Renal cortex interstitium (tissue), 15 donors: Measurements from ENCODE around the gene ELOVL5. TPM values are rescaled to one million over a fixed set of nuclear protein-coding genes. Genes with fewer than 3 reads are reported as not detected.
A peak's percentile ranks its signal among the peaks of the same experiment; 100 is the strongest.
"Not testable (repeated sequence)": the region's sequence is repeated elsewhere in the genome, so short reads cannot be mapped to it uniquely, and the experiment has no call there.

Source experiments
- DNase-seq, 11 donors: peaks; one replicate each; pipeline ENCODE4 v3.0.0-alpha.2; 2013; ENCODE audit warnings: low read depth in 9 of 11, low spot score in 4 of 11; ENCODE audit errors: extremely low read depth in 1 of 11
- long read RNA-seq, 16 experiments: transcript quantifications; one replicate each; lab custom pipeline, GENCODE V29; 2026
- polyA plus RNA-seq, 3 donors: library from polyadenylated mRNA; unstranded; fragments of 120-200 nt; gene quantifications; one replicate each; pipeline ENCODE4 v1.2.1, GENCODE V29; 2013; ENCODE audit not compliant: insufficient read length in 3 of 3

ELOVL5 gene, protein sequence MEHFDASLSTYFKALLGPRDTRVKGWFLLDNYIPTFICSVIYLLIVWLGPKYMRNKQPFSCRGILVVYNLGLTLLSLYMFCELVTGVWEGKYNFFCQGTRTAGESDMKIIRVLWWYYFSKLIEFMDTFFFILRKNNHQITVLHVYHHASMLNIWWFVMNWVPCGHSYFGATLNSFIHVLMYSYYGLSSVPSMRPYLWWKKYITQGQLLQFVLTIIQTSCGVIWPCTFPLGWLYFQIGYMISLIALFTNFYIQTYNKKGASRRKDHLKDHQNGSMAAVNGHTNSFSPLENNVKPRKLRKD
- 10 to 100 TPM; 76.5 to 90.7 (median 77.9) TPM for polyA plus RNA-seq
- long read RNA-seq, donor 1, transcript ELOVL5-201 (8 exons, 2,827 nt), result major isoform, 5 of 7 reads
- long read RNA-seq, donor 1, partial matches to known transcripts, result 0 of 7 reads
- long read RNA-seq, donor 1, other reads (novel, unspliced or antisense), result 0 of 7 reads
- long read RNA-seq, donor 2, transcript ELOVL5-201 (8 exons, 2,827 nt), result major isoform, 10 of 10 reads
- long read RNA-seq, donor 2, partial matches to known transcripts, result 0 of 10 reads
- long read RNA-seq, donor 2, other reads (novel, unspliced or antisense), result 0 of 10 reads
- long read RNA-seq, donor 3, transcript ELOVL5-201 (8 exons, 2,827 nt), result major isoform, 21 of 24 reads
- long read RNA-seq, donor 3, partial matches to known transcripts, result 0 of 24 reads
- long read RNA-seq, donor 3, other reads (novel, unspliced or antisense), result 0 of 24 reads
- long read RNA-seq, donor 4, transcript ELOVL5-201 (8 exons, 2,827 nt), result major isoform, 16 of 17 reads
- long read RNA-seq, donor 4, partial matches to known transcripts, result 0 of 17 reads
- long read RNA-seq, donor 4, other reads (novel, unspliced or antisense), result 0 of 17 reads
- long read RNA-seq, donor 5, result 0 reads
- long read RNA-seq, donor 6, transcript ELOVL5-201 (8 exons, 2,827 nt), result major isoform, 20 of 22 reads
- long read RNA-seq, donor 6, partial matches to known transcripts, result 0 of 22 reads
- long read RNA-seq, donor 6, other reads (novel, unspliced or antisense), result 0 of 22 reads
- long read RNA-seq, donor 7, transcript ELOVL5-201 (8 exons, 2,827 nt), result major isoform, 22 of 24 reads
- long read RNA-seq, donor 7, partial matches to known transcripts, result 0 of 24 reads
- long read RNA-seq, donor 7, other reads (novel, unspliced or antisense), result 0 of 24 reads
- long read RNA-seq, donor 8, result 0 reads
- long read RNA-seq, donor 9, transcript ELOVL5-201 (8 exons, 2,827 nt), result major isoform, 22 of 25 reads
- long read RNA-seq, donor 9, partial matches to known transcripts, result 0 of 25 reads
- long read RNA-seq, donor 9, other reads (novel, unspliced or antisense), result 0 of 25 reads
- long read RNA-seq, donor 10, transcript ELOVL5-201 (8 exons, 2,827 nt), result major isoform, 15 of 21 reads
- long read RNA-seq, donor 10, partial matches to known transcripts, result 5 of 21 reads
- long read RNA-seq, donor 10, other reads (novel, unspliced or antisense), result 0 of 21 reads
- long read RNA-seq, donor 11, transcript ELOVL5-201 (8 exons, 2,827 nt), result major isoform, 8 of 10 reads
- long read RNA-seq, donor 11, partial matches to known transcripts, result 0 of 10 reads
- long read RNA-seq, donor 11, other reads (novel, unspliced or antisense), result 0 of 10 reads
- long read RNA-seq, donor 12, transcript ELOVL5-201 (8 exons, 2,827 nt), result major isoform, 8 of 9 reads
- long read RNA-seq, donor 12, partial matches to known transcripts, result 0 of 9 reads
- long read RNA-seq, donor 12, other reads (novel, unspliced or antisense), result 0 of 9 reads
- long read RNA-seq, donor 13, result 0 reads
- long read RNA-seq, donor 14, transcript ELOVL5-201 (8 exons, 2,827 nt), result major isoform, 17 of 18 reads
- long read RNA-seq, donor 14, partial matches to known transcripts, result 0 of 18 reads
- long read RNA-seq, donor 14, other reads (novel, unspliced or antisense), result 0 of 18 reads
- long read RNA-seq, donor 15, transcript ELOVL5-201 (8 exons, 2,827 nt), result major isoform, 10 of 19 reads
- long read RNA-seq, donor 15, partial matches to known transcripts, result 8 of 19 reads
- long read RNA-seq, donor 15, other reads (novel, unspliced or antisense), result 0 of 19 reads
- long read RNA-seq, donor 16, transcript ELOVL5-201 (8 exons, 2,827 nt), result major isoform, 39 of 62 reads
- long read RNA-seq, donor 16, partial matches to known transcripts, result 20 of 62 reads
- long read RNA-seq, donor 16, other reads (novel, unspliced or antisense), result 0 of 62 reads

DNA sequence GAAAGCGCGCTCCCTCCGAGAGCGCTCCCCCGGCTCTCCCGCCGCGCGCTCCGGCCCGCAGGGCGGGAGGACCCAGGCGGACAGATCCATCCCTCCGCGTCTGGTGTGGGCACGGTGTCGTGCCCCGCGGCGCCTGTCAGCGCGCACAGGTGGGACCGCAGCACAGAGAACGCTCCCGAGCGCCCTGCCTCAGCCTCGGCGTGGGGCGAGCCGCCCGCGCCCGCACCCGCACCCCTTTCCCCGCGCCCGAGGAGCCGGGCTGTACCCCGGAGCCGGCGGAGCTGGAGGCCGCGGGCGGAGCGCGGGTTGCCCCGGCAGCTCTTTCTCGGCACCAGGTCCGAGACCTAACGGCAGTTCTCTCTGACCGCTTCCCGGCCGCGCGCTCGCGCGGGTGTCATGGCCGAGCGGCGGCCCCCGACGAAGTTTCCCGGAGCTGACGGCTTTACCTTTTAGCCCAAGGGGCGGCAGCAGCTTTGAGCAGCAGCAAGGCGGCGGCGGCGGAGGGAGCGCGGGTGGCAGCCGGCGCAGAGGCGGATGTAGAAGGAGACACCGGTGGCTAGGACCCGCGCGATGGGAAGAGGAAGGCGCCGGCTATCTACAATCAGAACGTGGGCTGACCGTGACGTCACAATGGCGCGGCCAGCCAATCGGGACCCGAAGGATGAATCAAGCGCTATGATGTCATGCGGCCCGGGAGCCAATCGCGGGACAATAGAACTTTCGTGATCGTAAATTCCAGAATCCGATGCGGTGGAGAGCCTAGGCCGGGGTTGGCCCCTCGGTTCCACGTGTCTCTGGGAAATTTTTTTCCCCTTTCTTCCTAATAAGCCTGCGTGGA, at the start of gene ELOVL5:
ELOVL5 (minus strand) TSS at position 580 of the 838 bp plus-strand sequence. CDS start 53,251 bp downstream, outside the sequence.
- peak; percentile 91 to 98 (median 96) for DNase-seq

DNA sequence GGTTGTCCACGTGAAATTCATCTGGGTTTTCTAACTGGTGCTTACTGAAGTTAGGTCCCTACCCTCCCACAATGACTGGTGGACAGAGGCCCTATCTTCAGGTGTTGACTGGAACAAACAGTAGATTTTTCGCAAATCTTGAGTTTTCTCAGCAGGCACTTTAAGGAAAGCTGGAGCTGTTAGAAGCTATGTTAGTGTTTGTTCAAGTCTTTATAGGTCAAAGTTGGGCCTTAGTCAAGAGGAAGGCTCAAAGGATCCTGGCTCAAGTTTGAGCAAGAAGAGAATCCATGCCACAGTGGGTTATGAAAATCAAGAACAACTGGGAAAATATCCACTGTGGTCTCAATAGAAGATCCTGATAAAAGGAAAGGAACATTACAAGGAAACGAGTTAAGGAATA, 48.5 kb upstream of the ELOVL5 start:
- DNase-seq, result no peak

DNA sequence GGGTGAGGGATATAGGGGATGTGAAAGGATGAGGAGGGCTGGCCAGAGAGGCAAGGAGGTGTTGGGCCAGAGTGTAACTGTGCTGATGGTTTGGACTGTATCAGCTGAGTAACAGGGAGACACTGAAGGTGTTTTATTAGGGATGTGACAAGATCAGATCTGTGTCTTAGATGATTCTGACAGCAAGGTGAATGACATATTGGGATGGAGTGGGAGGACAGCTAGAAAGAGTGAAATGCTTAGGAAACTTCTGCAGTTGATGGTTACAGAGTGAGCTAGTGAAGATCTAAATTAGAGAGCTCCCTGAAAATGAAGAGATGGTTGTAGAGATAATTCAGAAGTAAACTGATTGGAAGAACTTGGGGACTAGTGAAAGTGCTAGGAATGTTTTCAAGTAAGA, 47.2 kb upstream of the ELOVL5 start:
- DNase-seq, result no peak

DNA sequence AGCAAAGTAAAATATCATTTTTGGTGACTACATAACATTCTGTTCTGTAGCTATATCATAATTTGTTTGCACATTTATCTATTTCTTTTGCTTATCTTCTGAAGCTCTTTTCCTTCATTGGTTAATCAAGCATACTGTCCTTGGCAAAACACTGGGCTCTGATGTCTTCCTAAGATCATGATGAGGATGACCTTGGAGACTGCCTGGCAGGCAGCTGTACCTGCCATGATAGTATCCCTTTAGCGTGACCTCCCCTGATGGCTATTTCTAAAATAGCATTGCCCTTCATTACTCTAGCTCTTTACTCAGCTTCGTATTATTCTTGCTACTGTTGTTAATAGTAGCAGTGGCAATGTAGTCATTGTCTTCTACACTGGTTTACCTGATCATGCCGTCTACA, 46.0 kb upstream of the ELOVL5 start:
- no peak for DNase-seq

DNA sequence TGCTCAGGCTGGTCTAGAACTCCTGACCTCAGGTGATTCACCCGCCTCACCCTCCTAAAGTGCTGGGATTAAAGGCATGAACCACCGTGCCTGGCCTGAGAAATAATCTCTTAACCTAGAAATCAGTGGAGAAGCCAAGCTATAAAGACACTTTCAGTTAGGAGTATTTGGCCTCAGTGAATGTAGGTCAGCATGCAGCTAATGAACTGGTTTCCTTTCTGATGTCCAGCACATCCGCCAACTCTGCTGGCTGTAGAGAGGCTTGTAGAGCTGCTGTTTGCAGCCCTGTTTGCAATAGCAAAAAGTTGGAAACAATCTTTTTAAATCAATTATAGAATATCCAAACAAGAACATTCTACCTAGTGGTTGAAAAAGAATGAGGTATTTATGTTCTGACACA, 42.4 kb upstream of the ELOVL5 start:
- no peak for DNase-seq

DNA sequence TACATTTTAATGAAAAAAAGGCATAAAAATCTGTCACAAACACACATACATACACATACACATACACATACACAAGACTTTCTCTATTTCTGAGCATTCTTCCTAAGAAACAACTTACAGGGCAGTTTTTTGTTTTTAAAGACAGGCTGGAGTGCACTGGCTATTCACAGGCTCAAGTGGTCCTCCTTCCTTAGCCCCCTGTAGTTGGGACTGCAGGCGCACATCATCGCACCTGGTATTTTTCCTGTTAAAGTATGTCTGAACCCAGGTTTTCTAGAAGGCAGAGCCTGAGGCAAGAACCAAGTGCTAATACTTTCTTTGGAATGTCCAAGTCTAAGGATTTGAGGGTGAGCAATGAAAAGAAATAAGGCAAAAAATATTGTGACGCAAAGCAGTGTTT, 41.3 kb upstream of the ELOVL5 start:
- DNase-seq, result no peak

DNA sequence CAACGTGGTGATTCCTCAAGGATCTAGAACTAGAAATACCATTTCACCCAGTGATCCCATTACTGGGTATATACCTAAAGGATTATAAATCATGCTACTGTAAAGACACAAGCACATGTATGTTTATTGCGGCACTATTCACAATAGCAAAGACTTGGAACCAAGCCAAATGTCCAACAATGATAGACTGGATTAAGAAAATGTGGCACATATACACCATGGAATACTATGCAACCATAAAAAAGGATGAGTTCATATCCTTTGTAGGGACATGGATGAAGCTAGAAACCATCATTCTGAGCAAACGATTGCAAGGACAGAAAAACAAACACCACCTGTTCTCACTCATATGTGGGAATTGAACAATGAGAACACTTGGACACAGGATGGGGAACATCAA, 39.9 kb upstream of the ELOVL5 start:
- DNase-seq, result not testable (repeated sequence)

DNA sequence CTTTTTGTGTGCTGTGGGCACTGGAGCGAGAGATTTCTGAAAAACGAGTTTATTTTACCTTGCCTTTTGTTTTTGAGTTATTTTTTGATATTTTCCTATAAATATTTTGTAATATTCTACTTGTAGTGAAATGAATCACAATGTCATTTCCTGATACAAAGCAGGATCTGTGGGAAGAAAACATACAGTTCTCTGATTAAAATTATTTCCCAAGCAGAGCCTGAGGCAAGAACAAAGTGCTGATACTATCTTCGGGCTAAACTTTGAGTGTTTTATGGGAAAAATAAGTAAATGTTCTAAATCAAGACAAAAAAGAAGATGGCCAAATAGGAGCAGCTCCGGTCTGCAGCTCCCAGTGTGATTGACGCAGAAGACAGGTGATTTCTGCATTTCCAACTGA, 33.7 kb upstream of the ELOVL5 start:
- DNase-seq, result no peak

DNA sequence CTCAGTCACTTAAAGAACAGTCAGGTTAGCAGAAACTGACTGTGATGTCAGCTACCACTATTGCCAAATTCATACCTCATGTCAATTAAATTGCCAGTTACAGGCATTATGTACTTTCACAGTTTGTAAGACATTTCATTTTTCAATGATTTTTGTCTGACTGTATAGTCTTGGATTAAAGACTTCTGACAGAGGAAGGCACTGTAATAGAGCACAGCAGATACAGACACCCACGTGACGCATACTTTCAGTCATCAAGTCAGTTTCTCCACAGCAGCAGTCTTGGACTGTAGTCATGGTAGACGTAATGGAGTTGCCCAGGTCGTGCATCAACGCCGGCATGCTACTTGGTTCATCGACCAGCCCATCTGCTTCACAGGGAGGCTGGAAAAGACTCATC, 29.5 kb upstream of the ELOVL5 start:
- no peak for DNase-seq

DNA sequence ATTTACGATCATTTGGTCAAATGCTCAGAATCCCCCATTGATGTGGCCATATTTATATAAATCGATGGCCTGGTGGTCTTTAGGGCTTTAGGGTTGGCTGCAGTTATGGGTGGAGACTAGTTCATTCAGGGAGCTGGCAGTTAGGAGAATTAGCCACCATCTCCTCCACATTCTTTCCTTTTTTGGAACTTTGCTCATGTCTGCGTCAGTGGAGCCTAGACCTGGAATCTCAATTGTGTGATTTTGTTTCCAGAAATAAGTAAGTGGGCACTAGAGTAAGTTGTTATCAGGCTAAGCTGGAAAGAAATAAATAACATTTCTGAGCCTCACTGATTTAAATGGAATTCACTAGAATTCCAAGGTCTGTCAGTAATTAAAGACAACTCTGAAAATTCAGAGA, 29.0 kb upstream of the ELOVL5 start:
- DNase-seq, result no peak

DNA sequence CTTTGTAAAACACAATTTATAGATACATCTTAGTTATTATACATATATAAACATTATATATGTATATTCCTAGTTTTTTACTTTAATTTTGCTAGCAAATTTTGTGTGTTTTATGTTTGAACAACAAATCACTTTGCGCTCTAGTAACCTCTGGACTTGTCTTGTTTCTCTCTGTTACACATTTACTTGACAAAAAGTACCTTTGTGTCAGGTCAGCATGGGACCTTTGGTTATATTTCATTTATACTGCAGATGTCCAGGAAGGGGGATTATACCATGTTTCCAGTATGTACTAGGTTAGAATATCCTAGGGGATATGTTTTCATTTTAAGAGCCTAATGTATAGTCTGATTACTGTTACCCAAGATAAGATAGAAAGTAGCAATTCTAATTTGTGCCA, 28.5 kb upstream of the ELOVL5 start:
- no peak for DNase-seq

DNA sequence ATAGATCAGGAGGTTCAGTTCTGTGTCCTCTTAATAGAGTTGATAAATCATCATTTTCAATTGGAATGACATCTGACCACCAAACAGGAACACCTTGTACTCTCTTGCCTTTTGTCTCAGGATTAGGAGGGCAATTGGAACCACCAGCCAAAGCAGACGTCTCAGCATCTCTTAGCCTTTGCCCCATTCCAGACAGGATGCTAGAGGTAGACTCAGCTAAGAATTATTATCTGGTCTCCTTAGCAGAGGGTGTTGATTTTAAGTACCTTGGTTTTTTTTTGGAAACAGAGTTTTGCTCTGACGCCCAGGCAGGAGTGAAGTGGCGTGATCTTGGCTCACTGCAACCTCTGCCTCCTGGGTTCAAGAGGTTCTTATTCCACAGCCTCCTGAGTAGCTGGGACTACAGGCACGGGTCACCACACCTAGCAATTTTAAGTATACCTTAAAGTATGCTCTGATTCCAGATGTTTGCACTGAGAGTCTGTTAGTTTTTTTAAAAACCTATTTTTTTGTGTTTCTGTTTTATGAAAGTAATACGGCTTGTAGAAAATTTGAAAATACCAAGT, 28.0 kb upstream of the ELOVL5 start:
- no peak for DNase-seq

DNA sequence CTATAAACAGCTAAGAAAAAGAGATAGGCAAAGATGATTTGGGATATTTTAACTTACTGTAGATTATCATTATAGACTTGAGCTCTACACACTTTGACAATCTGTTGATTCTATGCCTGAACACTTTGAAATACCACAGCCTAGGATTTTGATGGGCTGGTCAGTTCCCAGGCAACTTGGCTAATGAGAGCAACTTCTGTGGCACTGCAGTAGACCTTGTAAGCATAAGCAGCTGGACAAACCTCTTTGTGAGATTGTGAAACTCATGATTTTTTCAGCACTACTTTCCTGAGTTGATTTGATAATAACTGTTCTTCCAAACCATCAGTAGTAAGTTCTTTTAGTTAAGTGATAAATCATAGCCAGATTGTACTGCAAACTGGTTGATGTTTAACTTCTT, 27.1 kb upstream of the ELOVL5 start:
- DNase-seq, result no peak

DNA sequence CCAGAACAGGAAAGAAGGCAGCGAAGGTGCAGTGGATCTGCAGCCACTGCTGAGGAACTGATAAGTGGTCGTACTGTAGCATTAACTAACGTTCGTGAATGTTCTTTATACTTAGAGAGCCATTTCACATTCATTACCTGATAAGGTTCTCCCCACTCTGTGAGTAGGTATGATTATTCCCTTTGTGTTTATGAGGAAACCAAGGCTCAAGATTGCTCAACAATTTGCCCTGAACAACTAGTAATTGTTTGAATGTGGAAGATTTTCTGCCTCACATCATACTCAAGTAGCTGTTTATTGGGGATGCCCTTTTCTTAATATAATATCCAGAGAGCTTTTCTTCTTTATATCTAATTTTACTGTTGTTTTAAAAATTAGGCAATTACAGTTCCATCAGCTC, 24.9 kb upstream of the ELOVL5 start:
- DNase-seq, result no peak

DNA sequence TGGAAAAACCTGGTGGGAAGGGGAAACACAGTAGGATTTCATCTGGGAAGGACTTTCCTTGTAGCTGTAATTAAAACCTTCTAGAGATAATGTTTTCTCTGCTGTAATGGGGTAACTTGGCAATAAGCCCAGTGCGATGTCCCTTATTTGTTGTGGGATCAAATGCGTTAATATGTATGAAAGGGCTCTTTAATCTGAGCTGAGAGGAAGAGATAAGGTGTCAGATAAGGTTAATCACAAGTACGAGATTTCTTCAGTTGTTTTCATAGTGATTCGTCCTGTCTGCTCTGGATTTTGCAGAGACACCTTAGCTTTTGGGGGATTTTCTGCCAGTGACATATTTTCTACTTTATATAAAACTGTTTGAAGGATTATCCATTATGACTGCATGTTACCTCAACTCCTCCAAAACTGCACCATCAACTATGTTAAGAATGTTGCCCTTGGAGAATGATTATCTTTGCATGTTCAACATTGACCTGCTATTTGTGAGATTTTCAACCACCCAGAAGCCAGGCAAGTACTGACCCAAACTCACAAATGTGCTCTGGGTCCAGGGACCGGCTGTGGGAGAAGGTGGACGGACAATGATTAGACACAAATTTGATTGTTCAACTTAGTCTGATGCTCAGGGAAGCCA, 21.2 kb upstream of the ELOVL5 start:
- no peak for DNase-seq

DNA sequence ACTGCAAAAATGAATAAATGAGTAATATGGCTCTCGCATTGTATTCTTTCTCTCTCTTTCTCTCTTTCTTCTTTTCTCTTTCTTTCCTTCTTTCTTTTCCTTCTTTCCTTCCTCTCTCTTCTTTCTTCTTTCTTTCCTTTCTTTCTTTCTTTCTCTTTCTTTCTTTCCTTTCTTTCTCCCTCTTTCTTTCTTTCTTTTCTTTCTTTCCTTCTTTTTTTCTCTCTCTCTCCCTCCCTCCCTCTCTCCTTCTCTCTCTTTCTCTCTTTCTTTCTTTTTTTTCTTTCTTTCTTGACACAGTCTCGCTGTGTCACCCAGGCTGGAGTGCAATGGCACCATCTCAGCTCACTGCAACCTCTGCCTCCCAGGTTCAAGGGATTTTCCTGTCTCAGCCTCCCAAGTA, 20.3 kb upstream of the ELOVL5 start:
- no peak for DNase-seq
